ENCODE data around the gene PSMB3.

The PSMB3 gene

DNA sequence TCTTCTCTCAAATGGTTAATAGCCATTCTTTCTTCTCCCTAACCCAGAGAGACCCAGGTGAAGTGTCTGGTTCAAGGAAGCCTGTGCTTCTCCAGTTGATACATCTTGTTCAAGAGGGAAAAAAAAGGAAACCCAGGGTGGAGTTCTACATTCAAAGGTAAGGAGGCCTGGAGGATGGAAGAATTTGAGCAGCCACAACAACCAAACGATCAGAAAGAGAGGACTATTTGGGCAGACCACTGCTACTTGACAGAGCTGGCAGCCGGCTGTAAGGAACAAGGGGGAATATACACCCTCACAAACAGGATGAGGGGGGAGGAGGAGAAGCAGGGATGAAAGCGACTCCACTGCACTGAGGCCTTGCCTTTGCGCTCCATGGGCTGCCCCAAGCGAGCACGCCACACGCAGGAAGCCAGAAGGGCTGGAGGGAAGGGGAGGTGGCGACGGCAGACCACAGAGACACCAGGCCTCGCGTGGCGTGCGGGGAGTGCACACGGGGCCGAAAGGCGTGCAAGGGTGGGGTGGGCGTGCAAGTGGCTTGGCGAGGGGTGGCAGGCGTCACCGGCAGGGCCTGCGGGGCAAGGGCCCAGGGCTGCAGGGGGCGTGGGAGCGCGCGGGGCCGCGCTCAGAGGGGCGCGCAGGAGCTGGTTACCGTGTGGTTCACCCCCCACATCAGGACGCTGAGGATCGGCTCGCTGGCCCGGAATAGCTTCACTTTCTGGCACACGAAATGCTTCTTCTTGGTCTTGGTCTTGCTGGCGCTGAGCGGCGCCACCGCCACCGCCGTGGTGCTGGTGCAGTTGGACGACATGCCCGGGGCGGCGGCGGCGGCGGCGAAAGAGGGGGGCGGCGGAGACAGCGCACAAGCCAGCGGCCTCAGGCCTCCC, 46.3 kb downstream of the PSMB3 start:
- DNase-seq, result peak; percentile 9

DNA sequence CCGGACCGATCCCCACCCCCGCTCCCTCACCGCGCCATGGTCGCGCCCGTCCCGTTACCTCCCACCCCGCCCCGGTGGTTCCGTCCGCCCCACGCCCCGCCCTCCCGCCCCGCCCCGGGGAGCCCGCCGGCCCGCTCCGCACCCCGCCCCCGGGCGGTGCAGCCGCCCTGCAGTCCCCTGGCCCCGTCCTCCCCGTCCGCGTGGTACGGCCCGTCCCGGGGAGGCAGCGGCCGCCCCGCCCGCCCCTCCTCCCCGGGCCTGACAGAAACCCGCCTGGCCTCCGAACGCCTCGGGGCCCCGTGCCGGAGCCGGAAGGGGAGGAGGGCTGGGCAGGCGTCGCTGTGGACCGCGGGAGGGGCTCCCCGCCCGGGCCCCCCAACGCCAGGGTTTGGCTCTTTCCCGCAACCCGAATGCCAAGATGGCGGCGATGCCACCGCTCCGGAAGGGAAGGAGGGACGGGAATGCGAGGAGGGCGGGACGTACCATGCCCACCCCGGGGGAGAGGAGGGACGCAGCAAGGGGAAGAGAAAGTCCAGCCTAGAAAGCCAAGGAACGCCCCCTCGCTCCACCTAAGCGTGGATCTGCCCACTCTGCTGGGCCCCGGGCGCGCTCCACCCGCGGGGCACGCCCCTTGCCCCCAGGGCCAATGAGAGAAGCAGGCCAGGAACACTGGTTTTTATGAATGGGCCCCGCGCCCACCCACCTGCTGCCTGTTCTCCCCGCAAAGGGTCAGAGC, 47.1 kb downstream of the PSMB3 start, which contains the start of gene PIP4K2B:
Gene PIP4K2B (minus strand): TSS at position 56 of the 736 bp plus-strand sequence. CDS start 132 bp downstream, outside the sequence.
- DNase-seq, result peak; percentile 96

DNA sequence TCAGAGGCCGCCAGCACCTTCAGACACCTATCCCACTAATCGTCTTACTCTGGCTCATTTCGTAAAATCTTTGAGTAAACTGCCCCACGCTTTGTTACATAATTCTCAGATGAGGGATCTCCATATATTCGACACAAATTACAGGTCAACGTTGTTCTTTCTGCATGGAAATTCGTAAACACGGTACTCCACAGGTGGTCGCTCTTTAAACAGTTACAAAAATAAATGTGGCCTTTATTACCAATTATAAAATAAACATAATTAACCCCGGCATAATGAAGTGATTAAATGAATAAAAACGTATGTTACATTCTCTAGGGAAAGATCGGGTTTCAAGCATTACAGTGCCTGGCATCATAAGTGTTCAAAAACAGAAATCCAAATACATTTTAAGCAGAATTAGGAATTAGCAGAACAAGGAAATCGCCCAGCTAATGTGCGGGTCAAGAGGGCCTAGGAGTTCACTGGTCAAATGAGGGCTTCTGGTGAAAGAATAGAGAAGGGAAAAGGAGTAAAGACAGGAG, 47.8 kb downstream of the PSMB3 start:
- DNase-seq, result no peak

DNA sequence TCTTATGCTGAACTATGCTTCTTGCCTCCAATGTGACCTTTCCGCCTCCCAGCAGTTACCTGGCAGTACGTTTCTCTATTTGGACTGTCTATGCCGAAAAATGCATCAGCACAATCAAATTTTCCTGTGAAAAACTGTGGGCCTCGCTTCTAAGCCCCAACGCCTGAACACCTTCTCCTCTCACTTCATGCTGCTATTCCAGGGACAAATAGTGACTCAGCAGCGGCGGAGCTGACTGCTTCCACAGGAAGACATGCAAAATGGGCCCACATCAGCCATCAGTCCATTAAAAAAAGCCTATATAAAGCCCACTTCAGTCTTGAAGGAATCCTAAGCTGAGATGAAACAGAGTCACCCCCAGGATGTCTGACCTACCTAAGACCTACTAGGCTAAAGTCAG, 57.3 kb downstream of the PSMB3 start:
- DNase-seq, result no peak

Data from NCI-H1105 treated with DMSO at 0.1 percent for 48 hours (cell line).